HEK293 (cell line): ENCODE data around the gene LGALS4.
A peak's percentile ranks its signal among the peaks of the same experiment; 100 is the strongest.

ENCODE experiments used
- CTCF ChIA-PET: fragments of 350-600 bp; formaldehyde crosslinking; extraction: SDS; loops from one replicate; lab custom pipeline; 2021; ENCODE audit warnings: antibody characterized with exemption; lab: Yijun Ruan, JAX
- POLR2A ChIA-PET: fragments of 300-600 bp; formaldehyde crosslinking; extraction: SDS; loops from one replicate; lab custom pipeline; 2020; ENCODE audit warnings: antibody characterized with exemption, inconsistent platforms; lab: Yijun Ruan, JAX
- H3K27ac ChIP-seq: fragments of 200-500 bp; sonication (Bioruptor generic); 2 replicates; pipeline ENCODE4 v1.5.1; 2014; ENCODE audit warnings: low read depth, low read length, control low read depth, inconsistent platforms; ENCODE audit errors: extremely low read depth
- H3K36me3 ChIP-seq, 2 experiments: fragments of 200-500 bp in 1 of 2; sonication (Bioruptor generic) in 1 of 2; 1 replicate in 1 of 2; 2 replicates in 1 of 2; pipeline ENCODE4 v1.5.1; 2014 to 2017; ENCODE audit warnings: inconsistent platforms in 2 of 2, low read length in 2 of 2; ENCODE audit not compliant: control insufficient read depth in 2 of 2, insufficient read depth in 1 of 2
- H3K4me1 ChIP-seq: fragments of 200-500 bp; sonication (Bioruptor generic); 2 replicates; pipeline ENCODE4 v1.5.1; 2014; ENCODE audit warnings: mild to moderate bottlenecking, low read length, inconsistent platforms; ENCODE audit not compliant: control insufficient read depth, insufficient read depth
- H3K4me3 ChIP-seq: 2 replicates; pipeline ENCODE4 v1.5.1; 2011; ENCODE audit warnings: low read depth, mild to moderate bottlenecking, control low read depth, low read length, moderate library complexity
- H3K9me3 ChIP-seq: fragments of 200-500 bp; sonication (Bioruptor generic); 2 replicates; pipeline ENCODE4 v1.5.1; 2014; ENCODE audit warnings: low read depth, low read length, inconsistent platforms; ENCODE audit not compliant: control insufficient read depth, insufficient read depth
- AEBP2 ChIP-seq: fragments of 450-650 bp; formaldehyde crosslinking; IDR thresholded peaks from 2 replicates; pipeline ENCODE4 v1.5.1; 2016; ENCODE audit warnings: missing biosample characterization, missing genetic modification characterization, borderline replicate concordance
- IKZF3 ChIP-seq: fragments of 450-650 bp; IDR thresholded peaks from 2 replicates; pipeline ENCODE4 v1.5.0; 2018; ENCODE audit warnings: missing biosample characterization, mild to moderate bottlenecking, missing genetic modification characterization, moderate library complexity
- KLF8 ChIP-seq: fragments of 450-650 bp; formaldehyde crosslinking; IDR thresholded peaks from 2 replicates; pipeline ENCODE4 v1.5.1; 2016; ENCODE audit warnings: missing biosample characterization, missing genetic modification characterization
- KLF9 ChIP-seq: fragments of 450-650 bp; formaldehyde crosslinking; IDR thresholded peaks from 2 replicates; pipeline ENCODE4 v1.5.1; 2016; ENCODE audit warnings: missing biosample characterization, missing genetic modification characterization, low read depth
- PRDM6 ChIP-seq: fragments of 450-650 bp; formaldehyde crosslinking; IDR thresholded peaks from 2 replicates; pipeline ENCODE4 v1.5.1; 2017; ENCODE audit warnings: missing biosample characterization, missing genetic modification characterization
- REST ChIP-seq: fragments of 450-650 bp; formaldehyde crosslinking; IDR thresholded peaks from 2 replicates; pipeline ENCODE4 v1.5.1; 2016; ENCODE audit warnings: missing biosample characterization, missing genetic modification characterization
- TRIM28 ChIP-seq: IDR thresholded peaks from 2 replicates; pipeline ENCODE4 v1.6.1; 2011; ENCODE audit warnings: low read length, control low read depth, borderline replicate concordance
- ZBTB21 ChIP-seq: fragments of 450-650 bp; formaldehyde crosslinking; IDR thresholded peaks from 2 replicates; pipeline ENCODE4 v1.5.1; 2017; ENCODE audit warnings: missing biosample characterization, missing genetic modification characterization
- ZNF121 ChIP-seq: fragments of 450-650 bp; formaldehyde crosslinking; IDR thresholded peaks from 2 replicates; pipeline ENCODE4 v1.5.1; 2016; ENCODE audit warnings: missing biosample characterization, missing genetic modification characterization
- ZNF132 ChIP-seq: fragments of 450-650 bp; formaldehyde crosslinking; IDR thresholded peaks from 2 replicates; pipeline ENCODE4 v1.5.1; 2017; ENCODE audit warnings: missing biosample characterization, missing genetic modification characterization, borderline replicate concordance
- ZNF155 ChIP-seq: fragments of 450-650 bp; formaldehyde crosslinking; IDR thresholded peaks from 2 replicates; pipeline ENCODE4 v1.5.1; 2016; ENCODE audit warnings: missing biosample characterization, missing genetic modification characterization
- ZNF157 ChIP-seq: fragments of 450-650 bp; formaldehyde crosslinking; IDR thresholded peaks from 2 replicates; pipeline ENCODE4 v1.5.1; 2016; ENCODE audit warnings: missing biosample characterization, missing genetic modification characterization
- ZNF292 ChIP-seq: fragments of 450-650 bp; formaldehyde crosslinking; IDR thresholded peaks from 2 replicates; pipeline ENCODE4 v1.5.1; 2016; ENCODE audit warnings: low read depth, missing biosample characterization, missing genetic modification characterization, borderline replicate concordance
- ZNF341 ChIP-seq: fragments of 450-650 bp; formaldehyde crosslinking; IDR thresholded peaks from 2 replicates; pipeline ENCODE4; 2016; ENCODE audit warnings: low read depth, missing biosample characterization, missing genetic modification characterization
- ZNF366 ChIP-seq: fragments of 450-650 bp; formaldehyde crosslinking; conservative IDR thresholded peaks from 2 replicates; pipeline ENCODE4 v1.5.1; 2016; ENCODE audit warnings: missing biosample characterization, missing genetic modification characterization
- ZNF449 ChIP-seq: fragments of 450-650 bp; formaldehyde crosslinking; IDR thresholded peaks from 2 replicates; pipeline ENCODE4 v1.5.1; 2017; ENCODE audit warnings: missing biosample characterization, mild to moderate bottlenecking, missing genetic modification characterization, moderate library complexity
- ZNF530 ChIP-seq: fragments of 450-650 bp; formaldehyde crosslinking; IDR thresholded peaks from 2 replicates; pipeline ENCODE4 v1.5.1; 2016; ENCODE audit warnings: low read depth, missing biosample characterization, missing genetic modification characterization
- ZNF558 ChIP-seq: fragments of 450-650 bp; formaldehyde crosslinking; IDR thresholded peaks from 2 replicates; pipeline ENCODE4 v1.5.1; 2016; ENCODE audit warnings: missing biosample characterization, missing genetic modification characterization
- ZNF560 ChIP-seq: fragments of 450-650 bp; formaldehyde crosslinking; IDR thresholded peaks from 2 replicates; pipeline ENCODE4 v1.5.1; 2017; ENCODE audit warnings: missing biosample characterization, missing genetic modification characterization, borderline replicate concordance
- ZNF580 ChIP-seq: fragments of 450-650 bp; formaldehyde crosslinking; IDR thresholded peaks from 2 replicates; pipeline ENCODE4 v1.5.1; 2016; ENCODE audit warnings: missing biosample characterization, missing genetic modification characterization
- ZNF629 ChIP-seq: fragments of 450-650 bp; formaldehyde crosslinking; IDR thresholded peaks from 2 replicates; pipeline ENCODE4 v1.5.1; 2017; ENCODE audit warnings: missing biosample characterization, missing genetic modification characterization
- ZNF76 ChIP-seq: fragments of 450-650 bp; formaldehyde crosslinking; IDR thresholded peaks from 2 replicates; pipeline ENCODE4; 2016; ENCODE audit warnings: low read depth, missing biosample characterization, missing genetic modification characterization, borderline replicate concordance
- ZNF768 ChIP-seq: fragments of 450-650 bp; formaldehyde crosslinking; IDR thresholded peaks from 2 replicates; pipeline ENCODE4 v1.5.1; 2018; ENCODE audit warnings: missing biosample characterization, mild to moderate bottlenecking, missing genetic modification characterization
- ZNF777 ChIP-seq: fragments of 450-650 bp; formaldehyde crosslinking; IDR thresholded peaks from 2 replicates; pipeline ENCODE4 v1.5.1; 2017; ENCODE audit warnings: missing biosample characterization, missing genetic modification characterization, borderline replicate concordance

Gene LGALS4

GRCh38 chr19:38853214-38853613, 40.5 kb upstream of the LGALS4 start:
- Histone ChIP-seq H3K36me3 (peaks cover 7 to 9% of the 10 kb centered on the region in 2 experiments), H3K4me3 (no peak overlapping the region), H3K9me3 (no peaks in the 10 kb centered on the region), H3K27ac (no peak overlapping the region), H3K4me1 (peaks cover 20% of the 10 kb centered on the region)
- CTCF ChIA-PET = interaction anchor here (0.8 to 4.1 kb wide), 9 partner anchors 10 to 451 kb away, joined by 3 to 33 read pairs (median 4); partner anchors contain the start of genes ECH1, FAM98C, MRPS12 and NFKBIB
- TF ChIP-seq ZNF366 = no peak
- no peak for TF ChIP-seq ZNF155 (tag by site-specific recombination)
- TF ChIP-seq ZNF777 (tag by site-specific recombination) = no peak
- TF ChIP-seq ZNF132 (tag by site-specific recombination) = no peak
- TF ChIP-seq ZNF121 (tag by site-specific recombination) = no peak
- POLR2A ChIA-PET = interaction anchor here (0.8 to 2.3 kb wide), 6 partner anchors 16 to 479 kb away, joined by 3 to 6 read pairs (median 4); partner anchors contain the start of genes ECH1 and PSMD8

GRCh38 chr19:38852231-38853044, 39.7 kb upstream of the LGALS4 start:
- POLR2A ChIA-PET = interaction anchor here (0.5 to 2.3 kb wide), 16 partner anchors 10 to 640 kb away, joined by 3 to 15 read pairs (median 3); partner anchors contain the start of genes ECH1, MRPS12, NFKBIB and PSMD8
- TF ChIP-seq ZBTB21 (tag by site-specific recombination) = no peak; the same call in none of the 2 replicates
- TF ChIP-seq ZNF629 (tag by site-specific recombination) = peak; percentile 32; the same call in 1 of the 2 replicates
- TF ChIP-seq ZNF449 = peak; percentile 72; the same call in 1 of the 2 replicates
- TF ChIP-seq IKZF3 (tag by site-specific recombination) = 0 out of 2 replicates have a peak, but pooled peaks have one; percentile 35
- no peak for TF ChIP-seq ZNF292 (tag by site-specific recombination)
- no peak for TF ChIP-seq ZNF341 (tag by site-specific recombination)
- no peak for TF ChIP-seq REST (tag by site-specific recombination)
- no peak for TF ChIP-seq TRIM28
- TF ChIP-seq KLF9 (tag by site-specific recombination) = peak; percentile 60
- TF ChIP-seq ZNF580 (tag by site-specific recombination) = no peak
- no peak for TF ChIP-seq ZNF558
- no peak for TF ChIP-seq ZNF768
- 0 out of 2 replicates have a peak, but pooled peaks have one; percentile 15 for TF ChIP-seq ZNF76
- no peak for TF ChIP-seq ZNF560
- peak; percentile 45 for TF ChIP-seq KLF8
- no peak for TF ChIP-seq PRDM6 (tag by site-specific recombination)
- no peak for TF ChIP-seq ZNF157 (tag by site-specific recombination)
- TF ChIP-seq ZNF530 (tag by site-specific recombination) = no peak
- no peak for TF ChIP-seq AEBP2 (tag by site-specific recombination)

More at GRCh38 chr19:38852231-38853044, 39.7 kb upstream of the LGALS4 start:
- Histone ChIP-seq H3K36me3 (peaks cover 14 to 17% of the 10 kb centered on the region in 2 experiments), H3K27ac (peak overlapping the region; percentile 96), H3K4me3 (peak overlapping the region; percentile 60), H3K9me3 (no peaks in the 10 kb centered on the region), H3K4me1 (peaks cover 27% of the 10 kb centered on the region)
- CTCF ChIA-PET = interaction anchor here (0.8 to 4.1 kb wide), 9 partner anchors 11 to 450 kb away, joined by 3 to 33 read pairs (median 4); partner anchors contain the start of genes ECH1, FAM98C, MRPS12 and NFKBIB
